Measurements from ENCODE around the gene L1CAM. TPM values are rescaled to one million over a fixed set of nuclear protein-coding genes. Genes with fewer than 3 reads are reported as not detected.

Gene L1CAM
- total RNA-seq, 2 donors from 2014 or later = 4.3 to 8.8 TPM

DNA sequence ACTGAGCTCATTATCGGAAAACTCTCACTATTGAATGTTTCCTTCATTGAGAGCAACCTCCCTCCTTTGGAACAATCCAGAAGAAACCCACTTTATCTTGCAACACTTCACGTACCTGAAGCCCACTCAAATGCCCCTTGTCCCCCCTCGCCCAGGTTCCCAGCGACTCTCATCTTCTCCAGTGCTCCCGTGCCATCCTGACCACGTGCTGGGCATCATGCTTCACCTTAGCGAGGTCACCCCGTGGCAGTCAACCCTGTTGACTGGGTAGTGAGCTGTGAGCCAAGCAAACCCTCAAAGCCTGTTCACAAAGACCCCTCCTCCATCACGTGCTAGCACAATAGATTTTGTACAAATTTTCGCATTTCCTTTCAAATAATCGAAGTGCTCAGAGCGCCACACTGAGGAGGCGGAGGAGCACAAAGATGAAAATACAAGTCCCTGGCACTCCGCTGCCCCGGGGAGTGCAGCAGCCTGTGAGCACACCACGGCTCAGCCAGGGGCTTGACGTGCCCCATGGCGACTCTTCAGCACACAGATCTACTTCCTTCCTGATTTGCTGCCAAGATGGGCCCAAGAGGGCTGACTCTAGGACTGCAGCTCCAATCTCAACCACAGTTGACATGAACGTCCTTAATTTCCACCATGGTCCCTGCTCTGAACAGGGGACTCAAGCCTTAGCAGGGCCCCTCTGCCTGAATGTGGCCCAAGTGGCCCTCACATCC, 71.2 kb downstream of the L1CAM start:
- Histone ChIP-seq H3K27me3 (peaks cover 8% of the 10 kb centered on the region), H3K4me3 (no peak overlapping the region), H3K27ac (no peak overlapping the region), H3K36me3 (no peaks in the 10 kb centered on the region), H3K4me1 (no peaks in the 10 kb centered on the region), H3K9me3 (no peaks in the 10 kb centered on the region), H3K9ac (ENCODE audit: low read depth in 2 of 2, low read length in 2 of 2) (no peak overlapping the region)
- TF ChIP-seq, protein P1, sequence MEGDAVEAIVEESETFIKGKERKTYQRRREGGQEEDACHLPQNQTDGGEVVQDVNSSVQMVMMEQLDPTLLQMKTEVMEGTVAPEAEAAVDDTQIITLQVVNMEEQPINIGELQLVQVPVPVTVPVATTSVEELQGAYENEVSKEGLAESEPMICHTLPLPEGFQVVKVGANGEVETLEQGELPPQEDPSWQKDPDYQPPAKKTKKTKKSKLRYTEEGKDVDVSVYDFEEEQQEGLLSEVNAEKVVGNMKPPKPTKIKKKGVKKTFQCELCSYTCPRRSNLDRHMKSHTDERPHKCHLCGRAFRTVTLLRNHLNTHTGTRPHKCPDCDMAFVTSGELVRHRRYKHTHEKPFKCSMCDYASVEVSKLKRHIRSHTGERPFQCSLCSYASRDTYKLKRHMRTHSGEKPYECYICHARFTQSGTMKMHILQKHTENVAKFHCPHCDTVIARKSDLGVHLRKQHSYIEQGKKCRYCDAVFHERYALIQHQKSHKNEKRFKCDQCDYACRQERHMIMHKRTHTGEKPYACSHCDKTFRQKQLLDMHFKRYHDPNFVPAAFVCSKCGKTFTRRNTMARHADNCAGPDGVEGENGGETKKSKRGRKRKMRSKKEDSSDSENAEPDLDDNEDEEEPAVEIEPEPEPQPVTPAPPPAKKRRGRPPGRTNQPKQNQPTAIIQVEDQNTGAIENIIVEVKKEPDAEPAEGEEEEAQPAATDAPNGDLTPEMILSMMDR (IDR thresholded peaks at IDR 0.05) = no peak
- intact Hi-C loops (cut with DNase I) = no loop called here
- no peak for DNase-seq

DNA sequence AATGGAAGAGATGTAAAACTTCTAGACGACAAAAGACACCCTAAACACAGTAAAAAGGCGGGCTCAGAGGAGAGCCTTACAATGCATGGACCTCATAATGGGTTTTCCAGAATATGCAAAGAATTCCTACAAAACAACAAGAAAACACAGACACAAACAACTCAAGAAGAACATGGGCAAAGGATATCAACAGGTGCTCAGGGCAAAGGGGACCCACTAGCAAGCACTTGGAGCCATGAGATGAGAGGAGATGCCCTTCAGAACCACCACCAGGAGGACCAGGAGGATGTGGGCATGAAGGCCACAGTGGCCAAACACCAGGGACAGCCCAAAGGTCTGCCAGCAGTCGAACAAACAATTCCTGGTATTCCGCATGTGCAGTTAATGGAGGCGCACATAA, 72.8 kb downstream of the L1CAM start:
- no peaks in the 10 kb centered on the region for H3K36me3 ChIP-seq
- no peak for DNase-seq
- H3K27me3 ChIP-seq = no peaks in the 10 kb centered on the region
- H3K4me3 ChIP-seq = no peak overlapping the region
- H3K4me1 ChIP-seq = no peaks in the 10 kb centered on the region
- TF ChIP-seq, protein P1 (IDR thresholded peaks at IDR 0.05) = no peak
- no peak overlapping the region for H3K27ac ChIP-seq
- H3K9ac ChIP-seq (ENCODE audit: low read depth in 2 of 2, low read length in 2 of 2) = no peak overlapping the region
- no peaks in the 10 kb centered on the region for H3K9me3 ChIP-seq
- intact Hi-C loops (cut with DNase I) = no loop called here

DNA sequence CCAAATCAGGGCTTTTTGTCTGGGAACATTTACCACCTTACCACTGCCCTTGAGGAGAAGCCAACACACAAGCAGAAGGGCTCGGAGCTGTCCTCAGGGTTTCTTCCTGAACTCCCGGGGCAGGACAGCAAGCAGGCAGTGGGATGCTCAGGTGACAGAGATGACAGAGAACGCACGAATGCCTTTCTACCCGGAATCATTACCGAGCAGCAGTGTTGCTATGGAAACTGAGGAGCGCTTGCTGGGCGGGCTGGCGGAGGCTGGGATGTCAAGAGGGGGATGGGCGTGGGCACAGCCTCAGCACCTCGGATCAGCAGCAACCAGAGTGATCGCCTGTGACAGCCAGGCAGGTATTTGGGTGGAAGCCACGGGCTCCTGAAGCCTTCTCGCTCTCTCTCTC, 73.8 kb downstream of the L1CAM start:
- TF ChIP-seq, protein P1 (IDR thresholded peaks at IDR 0.05) = no peak
- intact Hi-C loops (cut with DNase I) = no loop called here
- no peaks in the 10 kb centered on the region for H3K36me3 ChIP-seq
- H3K27ac ChIP-seq = no peak overlapping the region
- no peak overlapping the region for H3K4me3 ChIP-seq
- DNase-seq = no peak
- H3K4me1 ChIP-seq = no peaks in the 10 kb centered on the region
- no peaks in the 10 kb centered on the region for H3K9me3 ChIP-seq
- H3K9ac ChIP-seq (ENCODE audit: low read depth in 2 of 2, low read length in 2 of 2) = no peak overlapping the region
- no peaks in the 10 kb centered on the region for H3K27me3 ChIP-seq

Other genes with a start within 250 kb of the L1CAM start
- under 1 TPM in 1 of 2 donors, not detected in 1; 0.49 TPM for gene DUSP9, start 239.0 kb downstream of the L1CAM start, total RNA-seq
- 10 to 100 TPM in 1 of 2 donors, 1 to 10 TPM in 1; 1.9 to 11.1 TPM for gene PNCK, start 212.4 kb downstream of the L1CAM start, total RNA-seq
- 100 to 1,000 TPM; 197 to 435 TPM for gene SLC6A8, start 198.2 kb downstream of the L1CAM start, total RNA-seq
- gene BCAP31, start 161.8 kb downstream of the L1CAM start, total RNA-seq = 100 to 1,000 TPM; 217 to 295 TPM
- gene ABCD1, start 161.3 kb downstream of the L1CAM start, total RNA-seq = 10 to 100 TPM; 12.7 to 16.8 TPM
- gene PLXNB3, start 121.9 kb downstream of the L1CAM start, total RNA-seq = 1 to 10 TPM in 1 of 2 donors, under 1 TPM in 1; 0.57 to 3.7 TPM
- gene SRPK3, start 105.1 kb downstream of the L1CAM start, total RNA-seq = 1 to 10 TPM in 1 of 2 donors, under 1 TPM in 1; 0.64 to 2.3 TPM
- 10 to 100 TPM; 80.6 to 92.6 TPM for gene IDH3G, start 91.8 kb downstream of the L1CAM start, total RNA-seq
- 100 to 1,000 TPM; 253 to 377 TPM for gene SSR4, start 91.5 kb downstream of the L1CAM start, total RNA-seq
- gene PDZD4, start 55.6 kb downstream of the L1CAM start, total RNA-seq = 1 to 10 TPM; 1.5 to 3.2 TPM
- gene AVPR2, start 18.5 kb upstream of the L1CAM start, total RNA-seq = under 1 TPM in 1 of 2 donors, not detected in 1; 0.24 TPM
- 10 to 100 TPM; 19.9 to 30.0 TPM for gene ARHGAP4, start 40.1 kb upstream of the L1CAM start, total RNA-seq
- gene NAA10, start 48.9 kb upstream of the L1CAM start, total RNA-seq = 100 to 1,000 TPM in 1 of 2 donors, 10 to 100 TPM in 1; 55.9 to 115 TPM
- gene RENBP, start 58.5 kb upstream of the L1CAM start, total RNA-seq = 1 to 10 TPM; 3.3 to 5.0 TPM
- gene HCFC1, start 85.6 kb upstream of the L1CAM start, total RNA-seq = 10 to 100 TPM; 36.6 to 80.5 TPM
- gene TMEM187, start 86.6 kb upstream of the L1CAM start, total RNA-seq = 10 to 100 TPM in 1 of 2 donors, 1 to 10 TPM in 1; 8.7 to 19.2 TPM
- 100 to 1,000 TPM in 1 of 2 donors, 10 to 100 TPM in 1; 66.7 to 148 TPM for gene IRAK1, start 133.7 kb upstream of the L1CAM start, total RNA-seq
- gene MECP2, start 211.5 kb upstream of the L1CAM start, total RNA-seq = 10 to 100 TPM; 28.3 to 29.7 TPM